ENCODE measurements around the gene OPCML.

The OPCML gene

DNA sequence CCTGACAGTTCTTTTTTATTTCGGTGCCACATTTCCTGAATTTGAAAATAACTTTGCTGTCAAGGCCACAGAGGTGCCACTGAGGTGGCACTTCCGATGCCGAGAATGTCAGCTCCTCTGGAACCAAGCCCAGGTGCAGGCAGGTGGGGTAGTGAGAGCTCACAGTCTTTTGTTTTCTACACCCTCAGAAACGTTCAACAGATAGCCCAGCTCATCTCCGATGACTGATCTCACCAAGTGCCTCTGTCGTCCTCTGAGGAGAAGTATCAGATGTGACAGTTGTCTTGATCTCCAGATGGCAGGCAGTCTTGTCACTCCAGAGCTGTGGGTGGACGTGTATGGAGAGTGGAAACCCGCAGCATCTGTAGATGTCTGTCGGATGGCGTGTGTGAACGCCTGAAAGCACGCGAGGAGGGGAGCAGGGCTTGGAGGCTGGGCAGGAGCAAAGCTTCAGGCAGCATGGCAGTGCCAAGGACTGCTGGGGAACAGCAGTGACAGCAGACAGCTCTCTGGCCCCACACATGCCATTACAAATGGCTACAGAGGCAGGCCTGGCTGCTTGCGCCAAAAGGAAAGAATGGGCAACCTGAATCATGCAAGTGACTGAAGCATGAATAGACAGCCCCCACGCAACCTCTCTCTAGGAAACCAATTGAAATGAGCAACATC, 877.0 kb downstream of the OPCML start:
- in situ Hi-C loops (cut with HindIII; ENCODE audit: low sequenced_read_pairs) = no loop called here

DNA sequence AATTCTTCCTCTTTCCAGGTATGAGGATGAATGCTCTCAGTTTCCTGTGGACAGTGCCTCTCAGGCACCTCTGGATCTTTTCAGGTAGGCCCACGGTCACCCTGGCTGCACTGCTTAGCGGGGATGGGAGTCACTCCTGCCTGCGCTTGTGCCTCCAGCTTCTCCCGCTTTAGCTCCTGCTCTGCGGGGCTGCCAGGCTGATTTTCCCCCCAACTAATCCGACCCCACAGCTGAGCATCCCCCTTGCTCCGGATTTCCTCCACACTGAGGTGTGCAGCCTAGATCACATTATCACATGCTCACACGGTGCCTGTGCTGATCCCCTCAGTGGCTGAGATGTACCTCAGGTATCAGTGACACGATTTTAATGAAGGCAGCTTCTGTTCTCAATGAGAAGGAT, 879.1 kb downstream of the OPCML start:
- in situ Hi-C loops (cut with HindIII; ENCODE audit: low sequenced_read_pairs) = no loop called here

GRCh38 chr11:132650969-132651720, 881.2 kb downstream of the OPCML start:
- in situ Hi-C loops (cut with HindIII; ENCODE audit: low sequenced_read_pairs) = no loop called here

- in situ Hi-C loops (cut with HindIII; ENCODE audit: low sequenced_read_pairs) = no loop called here
Observed at GRCh38 chr11:132649277-132649676, 883.0 kb downstream of the OPCML start.

- in situ Hi-C loops (cut with HindIII; ENCODE audit: low sequenced_read_pairs) = no loop called here
Observed at GRCh38 chr11:132648851-132649250, 883.5 kb downstream of the OPCML start.

GRCh38 chr11:132646890-132647289, 885.4 kb downstream of the OPCML start:
- in situ Hi-C loops (cut with HindIII; ENCODE audit: low sequenced_read_pairs) = no loop called here

- in situ Hi-C loops (cut with HindIII; ENCODE audit: low sequenced_read_pairs) = no loop called here
Observed at GRCh38 chr11:132644520-132645239, 887.6 kb downstream of the OPCML start.

DNA sequence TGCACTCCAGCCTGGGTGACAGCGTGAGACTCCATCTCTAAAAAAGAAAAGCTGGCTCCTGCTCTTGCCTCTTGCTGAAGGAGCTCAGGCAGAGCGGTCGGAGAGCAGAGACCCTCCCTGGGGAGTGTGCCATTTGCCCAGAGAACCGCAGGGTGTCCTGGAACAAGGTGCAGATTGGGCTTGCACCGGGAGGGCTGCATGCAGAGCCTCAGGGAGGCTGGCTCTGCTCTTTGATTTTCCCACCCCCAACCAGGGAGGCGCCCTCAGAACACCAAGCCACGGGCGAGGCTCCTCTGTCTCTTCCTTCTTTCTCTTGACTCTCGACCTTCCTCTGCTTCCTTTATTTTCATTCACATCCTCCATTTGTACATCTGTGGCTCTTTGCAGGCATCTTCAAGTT, 889.1 kb downstream of the OPCML start:
- in situ Hi-C loops (cut with HindIII; ENCODE audit: low sequenced_read_pairs) = no loop called here

DNA sequence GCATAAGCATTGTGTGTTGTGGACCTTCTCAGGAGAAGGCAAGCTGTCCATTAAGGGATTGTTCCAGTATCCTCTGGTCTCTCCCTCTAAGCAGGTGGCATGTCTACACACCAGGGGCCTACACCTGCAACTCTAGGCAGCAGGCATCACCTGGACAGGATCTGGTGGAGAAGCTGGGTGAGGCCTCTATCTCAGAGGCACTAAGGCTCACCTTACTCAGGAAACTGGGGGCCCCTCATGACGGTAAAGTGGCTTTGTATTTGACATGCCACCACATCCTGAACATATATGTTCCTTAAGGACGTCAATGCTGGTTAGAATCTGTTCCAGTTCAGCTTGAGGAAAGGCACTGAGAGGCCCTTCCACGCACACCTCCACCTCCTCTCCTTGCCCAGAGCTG, 891.3 kb downstream of the OPCML start:
- in situ Hi-C loops (cut with HindIII; ENCODE audit: low sequenced_read_pairs) = no loop called here

GRCh38 chr11:132639986-132640385, 892.3 kb downstream of the OPCML start:
- in situ Hi-C loops (cut with HindIII; ENCODE audit: low sequenced_read_pairs) = no loop called here

DNA sequence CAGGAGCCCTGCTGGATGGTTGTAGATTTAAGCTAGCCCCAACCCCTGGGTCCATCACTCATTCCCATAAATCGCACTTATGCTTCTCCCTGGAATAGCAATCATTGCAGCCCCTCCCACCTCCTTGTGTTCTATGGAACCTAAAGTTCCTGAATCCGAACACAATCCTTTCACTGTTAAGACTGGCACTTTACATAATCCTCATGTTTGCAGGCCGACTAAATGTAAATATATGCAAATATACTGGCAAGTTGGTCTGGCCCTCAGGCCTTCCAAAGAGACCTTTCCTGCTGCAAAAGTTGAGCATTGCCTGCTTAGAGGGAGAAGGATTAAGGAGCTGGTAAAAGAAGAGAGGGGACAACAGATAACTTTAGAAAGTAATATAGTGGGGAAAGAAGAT, 892.9 kb downstream of the OPCML start:
- in situ Hi-C loops (cut with HindIII; ENCODE audit: low sequenced_read_pairs) = no loop called here

DNA sequence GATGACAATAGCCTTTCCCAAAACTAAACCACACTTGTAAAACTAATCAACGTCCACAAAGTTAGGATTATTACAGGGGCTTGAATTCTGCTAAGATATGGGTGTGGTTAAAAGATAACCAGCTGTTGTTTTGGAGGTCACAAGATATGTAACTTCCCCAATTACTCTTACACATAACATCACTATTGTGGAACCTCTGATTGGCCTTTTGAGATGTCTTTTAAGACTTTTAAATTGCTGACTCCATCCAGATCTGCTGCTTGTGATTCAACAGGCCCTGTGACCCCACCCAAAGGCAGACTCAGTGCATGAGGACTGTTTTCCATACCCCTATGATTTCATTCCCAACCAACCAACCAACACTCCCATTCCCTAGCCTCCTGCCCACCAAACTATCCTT, 893.9 kb downstream of the OPCML start:
- in situ Hi-C loops (cut with HindIII; ENCODE audit: low sequenced_read_pairs) = no loop called here

- in situ Hi-C loops (cut with HindIII; ENCODE audit: low sequenced_read_pairs) = no loop called here
Observed at GRCh38 chr11:132636523-132636922, 895.8 kb downstream of the OPCML start.

DNA sequence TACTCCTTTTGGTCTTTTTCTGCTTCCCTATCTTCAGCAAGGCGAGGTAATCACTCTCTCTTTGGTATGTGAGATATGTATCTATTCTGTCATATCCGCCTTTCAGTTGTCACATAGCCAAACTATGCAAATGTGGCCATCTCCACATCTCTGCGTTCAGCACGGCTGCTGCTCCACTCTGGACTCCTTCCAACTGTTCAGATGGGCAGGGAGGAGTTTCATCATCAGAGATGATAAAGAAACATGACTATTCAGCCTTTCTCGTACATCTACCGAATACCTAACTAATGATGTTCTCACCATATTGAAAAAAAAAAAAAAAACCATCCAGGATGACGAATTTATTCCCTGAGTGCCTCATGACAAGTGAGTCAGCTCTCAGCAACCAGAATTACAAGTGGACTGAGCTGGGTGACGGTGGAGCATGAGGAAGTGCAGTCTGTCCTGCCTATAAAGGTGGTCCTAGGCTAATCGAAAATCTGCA, 899.6 kb downstream of the OPCML start:
- in situ Hi-C loops (cut with HindIII; ENCODE audit: low sequenced_read_pairs) = no loop called here

GRCh38 chr11:132631989-132632388, 900.3 kb downstream of the OPCML start:
- in situ Hi-C loops (cut with HindIII; ENCODE audit: low sequenced_read_pairs) = no loop called here

GRCh38 chr11:132627981-132628380, 904.3 kb downstream of the OPCML start:
- in situ Hi-C loops (cut with HindIII; ENCODE audit: low sequenced_read_pairs) = no loop called here

- in situ Hi-C loops (cut with HindIII; ENCODE audit: low sequenced_read_pairs) = no loop called here
Observed at GRCh38 chr11:132626446-132626845, 905.9 kb downstream of the OPCML start.

- in situ Hi-C loops (cut with HindIII; ENCODE audit: low sequenced_read_pairs) = no loop called here
Observed at GRCh38 chr11:132623511-132623910, 908.8 kb downstream of the OPCML start.

GRCh38 chr11:132621976-132622580, 910.2 kb downstream of the OPCML start:
- in situ Hi-C loops (cut with HindIII; ENCODE audit: low sequenced_read_pairs) = no loop called here

GRCh38 chr11:132620423-132620822, 911.9 kb downstream of the OPCML start:
- in situ Hi-C loops (cut with HindIII; ENCODE audit: low sequenced_read_pairs) = no loop called here

GRCh38 chr11:132610791-132611190, 921.5 kb downstream of the OPCML start:
- in situ Hi-C loops (cut with HindIII; ENCODE audit: low sequenced_read_pairs) = no loop called here

Data from endothelial cell of hepatic sinusoid (primary cell).